MCF 10A (cell line): ENCODE results near the gene MXRA8. TPM values are rescaled to one million over a fixed set of nuclear protein-coding genes. Genes with fewer than 3 reads are reported as not detected.

Experiments used
- BruUV-seq: library from RNA; stranded (reverse); fragments of 400-500 nt; replicated peaks from 2 replicates; lab custom pipeline; 2021; lab: Mats Ljungman, UMichigan
- CTCF ChIA-PET: fragments of 300-600 bp; sonication (Branson Sonifier 250); formaldehyde crosslinking; extraction: SDS; loops from one replicate; lab custom pipeline; 2021; ENCODE audit warnings: antibody characterized with exemption, inconsistent platforms; lab: Yijun Ruan, JAX
- POLR2A ChIA-PET: fragments of 300-600, 350-650 bp; sonication (Branson Sonifier 250); formaldehyde crosslinking; extraction: SDS; loops from one replicate; lab custom pipeline; 2020; ENCODE audit warnings: antibody characterized with exemption, inconsistent platforms; lab: Yijun Ruan, JAX
- DNase-seq: peaks from one replicate; pipeline ENCODE4 v3.0.0-alpha.2; 2018; ENCODE audit not compliant: unreplicated experiment
- H3K27ac Mint-ChIP-seq: one replicate; pipeline ENCODE4 v1.8.0; 2022; ENCODE audit warnings: mild to moderate bottlenecking, low read depth, mixed read lengths; ENCODE audit not compliant: unreplicated experiment
- H3K27me3 Mint-ChIP-seq: one replicate; pipeline ENCODE4 v1.8.0; 2022; ENCODE audit warnings: mixed read lengths; ENCODE audit not compliant: insufficient read depth, unreplicated experiment
- H3K36me3 Mint-ChIP-seq: one replicate; pipeline ENCODE4 v1.8.0; 2022; ENCODE audit warnings: mild to moderate bottlenecking, moderate library complexity, mixed read lengths; ENCODE audit not compliant: insufficient read depth, unreplicated experiment
- H3K4me1 Mint-ChIP-seq: one replicate; pipeline ENCODE4 v1.8.0; 2022; ENCODE audit warnings: mixed read lengths; ENCODE audit not compliant: insufficient read depth, unreplicated experiment
- H3K4me3 Mint-ChIP-seq: one replicate; pipeline ENCODE4 v1.8.0; 2022; ENCODE audit warnings: mild to moderate bottlenecking, moderate library complexity, mixed read lengths; ENCODE audit not compliant: unreplicated experiment
- H3K9me3 Mint-ChIP-seq: one replicate; pipeline ENCODE4 v1.8.0; 2022; ENCODE audit warnings: mixed read lengths; ENCODE audit not compliant: unreplicated experiment
- CTCF ChIP-seq: fragments of 200-600 bp; IDR thresholded peaks from one replicate; pipeline ENCODE4 v1.8.0; 2022; ENCODE audit warnings: antibody characterized with exemption, mild to moderate bottlenecking; ENCODE audit not compliant: unreplicated experiment
- intact Hi-C: fragments of 100-400 bp; cut with micrococcal nuclease; formaldehyde crosslinking; loops from 2 replicates; pipeline ENCODE4 v1.14.1; 2022
- total RNA-seq: library from RNA; stranded (reverse); gene quantifications from 2 replicates; pipeline ENCODE4 v1.2.3, GENCODE V29; 2022

The MXRA8 gene
- total RNA-seq, 1 experiment from 2014 or later, result not detected

GRCh38 chr1:1359308-1359663 lies 931 bp upstream of the MXRA8 start:
- ChIA-PET POLR2A (interaction anchor here (0.6 kb wide), 1 partner anchor 305 kb away, joined by 3 read pairs; no protein-coding TSS in a partner anchor), CTCF (no interaction called here)
- no peaks in the 10 kb centered on the region for H3K27me3 Mint-ChIP-seq
- TF ChIP-seq CTCF, result no peak
- BruUV-seq, result no TSS peak
- H3K4me3 Mint-ChIP-seq, result no peak overlapping the region
- DNase-seq, result no peak
- no peak overlapping the region for H3K27ac Mint-ChIP-seq
- H3K4me1 Mint-ChIP-seq, result peaks cover 9% of the 10 kb centered on the region
- peaks cover 5% of the 10 kb centered on the region for H3K36me3 Mint-ChIP-seq
- intact Hi-C loops, result no loop called here
- H3K9me3 Mint-ChIP-seq, result no peaks in the 10 kb centered on the region

DNA sequence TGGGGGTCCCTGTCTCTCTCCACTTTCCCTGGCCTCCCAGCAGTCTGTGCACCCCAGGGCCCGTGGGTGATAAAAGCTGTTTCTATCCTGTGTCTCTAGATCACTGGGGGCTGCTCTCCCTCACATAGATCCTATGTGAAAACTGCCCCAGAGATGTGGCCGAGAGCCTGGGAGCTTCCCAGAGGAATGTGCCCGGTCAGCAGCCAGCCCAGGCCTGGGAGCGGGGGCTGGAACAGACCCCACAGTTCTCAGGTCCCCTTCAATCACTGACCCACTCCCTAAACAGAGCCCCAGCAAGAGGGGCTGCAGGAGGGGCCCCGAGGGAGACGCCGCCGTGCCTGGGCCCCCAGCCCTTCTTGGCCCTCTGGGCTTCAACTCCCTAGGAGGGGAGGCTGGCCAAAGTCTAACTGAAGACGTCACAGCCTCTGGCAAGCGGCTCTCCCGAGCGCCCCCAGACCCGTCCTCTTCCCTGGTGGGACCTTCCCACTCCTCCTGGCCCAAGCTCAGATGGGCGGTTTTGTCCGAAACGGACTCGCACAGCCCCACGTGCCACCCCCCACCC lies 403 bp downstream of the MXRA8 start:
- ChIA-PET POLR2A (no interaction called here), CTCF (interaction anchor here (1.1 kb wide), 1 partner anchor 13 kb away, joined by 3 read pairs; no protein-coding TSS in a partner anchor)
- intact Hi-C loops, result no loop called here
- Mint-ChIP-seq H3K36me3 (peaks cover 5% of the 10 kb centered on the region), H3K9me3 (no peaks in the 10 kb centered on the region), H3K4me1 (peaks cover 9% of the 10 kb centered on the region), H3K27me3 (no peaks in the 10 kb centered on the region), H3K4me3 (no peak overlapping the region), H3K27ac (no peak overlapping the region)
- no peak for TF ChIP-seq CTCF
- no TSS peak for BruUV-seq
- no peak for DNase-seq

GRCh38 chr1:1356796-1357401 lies 1.5 kb downstream of the MXRA8 start:
- DNase-seq, result no peak
- no peaks in the 10 kb centered on the region for H3K27me3 Mint-ChIP-seq
- CTCF ChIA-PET, result no interaction called here
- peaks cover 9% of the 10 kb centered on the region for H3K4me1 Mint-ChIP-seq
- no peak overlapping the region for H3K27ac Mint-ChIP-seq
- no TSS peak for BruUV-seq
- H3K4me3 Mint-ChIP-seq, result no peak overlapping the region
- intact Hi-C loops, result no loop called here
- H3K9me3 Mint-ChIP-seq, result no peaks in the 10 kb centered on the region
- TF ChIP-seq CTCF, result no peak
- H3K36me3 Mint-ChIP-seq, result peaks cover 5% of the 10 kb centered on the region
- POLR2A ChIA-PET, result no interaction called here

- H3K27me3 Mint-ChIP-seq, result no peaks in the 10 kb centered on the region
- CTCF ChIA-PET, result no interaction called here
- POLR2A ChIA-PET, result interaction anchor here (0.8 kb wide), 1 partner anchor 24 kb away, joined by 3 read pairs; no protein-coding TSS in a partner anchor
- intact Hi-C loops, result no loop called here
- no peak for TF ChIP-seq CTCF
- peaks cover 9% of the 10 kb centered on the region for H3K4me1 Mint-ChIP-seq
- no peaks in the 10 kb centered on the region for H3K9me3 Mint-ChIP-seq
- no peak overlapping the region for H3K4me3 Mint-ChIP-seq
- BruUV-seq, result no TSS peak
- no peak overlapping the region for H3K27ac Mint-ChIP-seq
- no peak for DNase-seq
- H3K36me3 Mint-ChIP-seq, result peaks cover 5% of the 10 kb centered on the region
These were observed 2.1 kb downstream of the MXRA8 start for GRCh38 chr1:1356166-1356795.
